Parathyroid adenoma (tissue), 2 donors: ENCODE results near the gene PILRA.

ENCODE experiments used
- H2AFZ ChIP-seq: fragments of 300-600 bp; sonication (generic); one replicate; pipeline ENCODE4 v1.7.0; 2017; ENCODE audit warnings: antibody characterized with exemption, mild to moderate bottlenecking
- H3K27ac ChIP-seq: fragments of 300-600 bp; sonication (generic); one replicate; pipeline ENCODE4 v1.7.0; 2017
- H3K27me3 ChIP-seq: fragments of 300-600 bp; sonication (generic); one replicate; pipeline ENCODE4 v1.7.0; 2017; ENCODE audit warnings: low read length; ENCODE audit not compliant: control insufficient read depth, insufficient read depth
- H3K36me3 ChIP-seq: fragments of 300-600 bp; sonication (generic); one replicate; pipeline ENCODE4 v1.7.0; 2017; ENCODE audit warnings: low read length; ENCODE audit not compliant: control insufficient read depth, insufficient read depth
- H3K4me1 ChIP-seq: fragments of 300-600 bp; sonication (generic); one replicate; pipeline ENCODE4 v1.7.0; 2017; ENCODE audit warnings: control low read depth
- H3K4me2 ChIP-seq: fragments of 300-600 bp; sonication (generic); one replicate; pipeline ENCODE4 v1.7.0; 2017; ENCODE audit warnings: low read length
- H3K4me3 ChIP-seq: fragments of 300-600 bp; sonication (generic); one replicate; pipeline ENCODE4 v1.7.0; 2017; ENCODE audit warnings: low read depth, low read length
- H3K79me2 ChIP-seq: fragments of 300-600 bp; sonication (generic); one replicate; pipeline ENCODE4 v1.7.0; 2017; ENCODE audit warnings: control low read depth
- H3K9ac ChIP-seq: fragments of 300-600 bp; sonication (generic); one replicate; pipeline ENCODE4 v1.7.0; 2017; ENCODE audit warnings: mild to moderate bottlenecking
- H3K9me3 ChIP-seq: fragments of 300-600 bp; sonication (generic); one replicate; pipeline ENCODE4 v1.7.0; 2017; ENCODE audit warnings: low read length; ENCODE audit not compliant: control insufficient read depth
- CTCF ChIP-seq: fragments of 300-600 bp; sonication (generic); IDR thresholded peaks from one replicate; pipeline ENCODE4 v1.7.0; 2017; ENCODE audit warnings: antibody characterized with exemption, mild to moderate bottlenecking
- donor health status: primary hyperparathyroidism.

The PILRA gene

GRCh38 chr7:100390286-100391009 lies 17.2 kb downstream of the PILRA start:
- no peak overlapping the region for H3K27ac ChIP-seq
- H3K36me3 ChIP-seq = no peaks in the 10 kb centered on the region
- no peaks in the 10 kb centered on the region for H3K9me3 ChIP-seq
- peaks cover 6% of the 10 kb centered on the region for H3K4me1 ChIP-seq
- no peak overlapping the region for H3K4me3 ChIP-seq
- H3K9ac ChIP-seq = no peak overlapping the region
- no peak overlapping the region for H3K4me2 ChIP-seq
- H3K79me2 ChIP-seq = no peaks in the 10 kb centered on the region
- no peaks in the 10 kb centered on the region for H3K27me3 ChIP-seq
- no peak for TF ChIP-seq CTCF
- H2AFZ ChIP-seq = peak overlapping the region; percentile 28

GRCh38 chr7:100393233-100393905 lies 20.1 kb downstream of the PILRA start:
- Histone ChIP-seq H3K4me3 (no peak overlapping the region), H2AFZ (no peak overlapping the region), H3K27me3 (no peaks in the 10 kb centered on the region), H3K9me3 (no peaks in the 10 kb centered on the region), H3K9ac (no peak overlapping the region), H3K36me3 (no peaks in the 10 kb centered on the region), H3K27ac (no peak overlapping the region), H3K4me1 (peaks cover 6% of the 10 kb centered on the region), H3K79me2 (no peaks in the 10 kb centered on the region), H3K4me2 (no peak overlapping the region)
- no peak for TF ChIP-seq CTCF

- no peak overlapping the region for H2AFZ ChIP-seq
- H3K4me1 ChIP-seq = peaks cover 6% of the 10 kb centered on the region
- peak overlapping the region; percentile 43 for H3K27ac ChIP-seq
- no peak overlapping the region for H3K9ac ChIP-seq
- no peaks in the 10 kb centered on the region for H3K36me3 ChIP-seq
- peak overlapping the region; percentile 57 for H3K4me2 ChIP-seq
- no peaks in the 10 kb centered on the region for H3K79me2 ChIP-seq
- H3K4me3 ChIP-seq = no peak overlapping the region
- H3K9me3 ChIP-seq = no peaks in the 10 kb centered on the region
- H3K27me3 ChIP-seq = no peaks in the 10 kb centered on the region
- no peak for TF ChIP-seq CTCF
Measured at GRCh38 chr7:100394077-100394476, 20.8 kb downstream of the PILRA start.

GRCh38 chr7:100396421-100396982 lies 23.2 kb downstream of the PILRA start:
- H2AFZ ChIP-seq = no peak overlapping the region
- no peaks in the 10 kb centered on the region for H3K9me3 ChIP-seq
- H3K4me1 ChIP-seq = no peaks in the 10 kb centered on the region
- H3K9ac ChIP-seq = no peak overlapping the region
- no peaks in the 10 kb centered on the region for H3K27me3 ChIP-seq
- no peak for TF ChIP-seq CTCF
- no peaks in the 10 kb centered on the region for H3K36me3 ChIP-seq
- H3K4me3 ChIP-seq = no peak overlapping the region
- H3K4me2 ChIP-seq = no peak overlapping the region
- H3K79me2 ChIP-seq = no peaks in the 10 kb centered on the region
- H3K27ac ChIP-seq = no peak overlapping the region
